SU-DHL-6 (cell line): Measurements from ENCODE around the gene AATF.

Experiments used
- H2AFZ ChIP-seq: fragments of 200-600 bp; sonication (generic); 2 replicates; pipeline ENCODE4 v1.6.1; 2014; ENCODE audit warnings: low read depth, mild to moderate bottlenecking, moderate library complexity, mixed read lengths, antibody characterized with exemption, low read length; ENCODE audit not compliant: severe bottlenecking
- H3F3A ChIP-seq: fragments of 200-600 bp; shearing (Covaris generic); 2 replicates; pipeline ENCODE4 v1.6.0; 2016; ENCODE audit warnings: antibody characterized with exemption, mild to moderate bottlenecking; ENCODE audit not compliant: insufficient read depth
- H3K27ac ChIP-seq: fragments of 200-600 bp; sonication (generic); 2 replicates; pipeline ENCODE4 v1.5.1; 2016; ENCODE audit warnings: low read depth, mild to moderate bottlenecking, low read length, moderate library complexity, mixed read lengths
- H3K27me3 ChIP-seq: fragments of 200-600 bp; sonication (generic), shearing (Covaris generic); 2 replicates; pipeline ENCODE4 v1.6.0; 2014; ENCODE audit warnings: mild to moderate bottlenecking, low read length
- H3K36me3 ChIP-seq: fragments of 200-600 bp; sonication (generic); 2 replicates; pipeline ENCODE4 v1.6.1; 2014; ENCODE audit warnings: mild to moderate bottlenecking, low read length, mixed read lengths
- H3K4me2 ChIP-seq: fragments of 300-600, 200-600 bp; shearing (Covaris generic), sonication (generic); 2 replicates; pipeline ENCODE4 v1.6.0; 2014; ENCODE audit warnings: low read length, low read depth, mild to moderate bottlenecking; ENCODE audit not compliant: poor library complexity, severe bottlenecking
- H3K4me3 ChIP-seq: fragments of 200-600 bp; sonication (generic); 2 replicates; pipeline ENCODE4 v1.5.1; 2014; ENCODE audit warnings: antibody characterized with exemption, low read length, mild to moderate bottlenecking, mixed read lengths; ENCODE audit not compliant: insufficient read depth, poor library complexity, severe bottlenecking
- H3K79me2 ChIP-seq: fragments of 200-600 bp; sonication (generic); 2 replicates; pipeline ENCODE4 v1.6.1; 2014; ENCODE audit warnings: mild to moderate bottlenecking, low read length, moderate library complexity; ENCODE audit not compliant: insufficient read depth
- H3K9ac ChIP-seq: fragments of 200-600 bp; sonication (generic); 2 replicates; pipeline ENCODE4 v1.7.0; 2014; ENCODE audit warnings: mild to moderate bottlenecking, low read length
- H3K9me2 ChIP-seq: fragments of 200-600 bp; sonication (generic); replicated peaks from 2 replicates; pipeline ENCODE4 v1.6.1; 2014; ENCODE audit warnings: low read length; ENCODE audit not compliant: insufficient read depth
- H3K9me3 ChIP-seq: fragments of 200-600 bp; sonication (generic); 2 replicates; pipeline ENCODE4 v1.6.1; 2014; ENCODE audit warnings: low read length, mixed read lengths; ENCODE audit not compliant: insufficient read depth
- H4K20me1 ChIP-seq: fragments of 200-600 bp; sonication (generic); 2 replicates; pipeline ENCODE4 v1.6.1; 2014; ENCODE audit warnings: low read depth, mild to moderate bottlenecking, antibody characterized with exemption, low read length, moderate library complexity, mixed read lengths
- EZH2phosphoT487 ChIP-seq: fragments of 200-600 bp; sonication (generic), shearing (Covaris generic); conservative IDR thresholded peaks from 2 replicates; pipeline ENCODE4 v1.6.1; 2018; ENCODE audit warnings: mild to moderate bottlenecking, antibody characterized with exemption, low read length, moderate library complexity, mixed read lengths
- TF ChIP-seq, protein P1 (sequence below): fragments of 200-600 bp; sonication (generic); IDR thresholded peaks from one replicate; pipeline ENCODE4 v1.5.1; 2017; ENCODE audit warnings: antibody characterized with exemption, mild to moderate bottlenecking, low read length, moderate library complexity; ENCODE audit not compliant: insufficient read depth, poor library complexity, severe bottlenecking

The AATF gene

DNA sequence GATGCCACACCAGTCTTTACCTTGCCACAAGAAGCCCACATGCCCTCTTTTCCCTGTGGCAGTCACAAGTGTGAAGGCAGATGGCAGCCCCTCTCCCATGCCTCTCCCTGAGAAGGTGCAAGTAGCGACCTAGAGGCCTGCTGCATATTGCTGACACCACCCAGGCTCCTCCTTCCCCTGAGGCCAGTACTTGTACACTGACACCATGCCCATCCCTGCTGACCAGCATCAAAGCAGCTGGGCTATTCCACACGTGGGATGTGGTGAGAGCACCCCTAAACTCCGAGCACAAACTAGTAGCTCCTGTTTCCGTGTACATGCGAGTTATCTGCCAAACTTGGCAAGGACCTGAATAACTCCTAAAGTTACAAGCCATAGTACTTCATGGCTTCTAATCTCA, 149.4 kb downstream of the AATF start:
- H3K79me2 ChIP-seq, result no peaks in the 10 kb centered on the region
- H3K9me3 ChIP-seq, result no peaks in the 10 kb centered on the region
- H3K4me3 ChIP-seq, result no peak overlapping the region
- H4K20me1 ChIP-seq, result no peaks in the 10 kb centered on the region
- no peak for TF ChIP-seq EZH2phosphoT487
- no peak overlapping the region for H3K4me2 ChIP-seq
- no peaks in the 10 kb centered on the region for H3K27me3 ChIP-seq
- H3K36me3 ChIP-seq, result peaks cover 7% of the 10 kb centered on the region; the same call in 1 of the 2 replicates
- H3K27ac ChIP-seq, result no peak overlapping the region
- no peaks in the 10 kb centered on the region for H3F3A ChIP-seq
- H2AFZ ChIP-seq, result no peak overlapping the region
- no peak overlapping the region for H3K9ac ChIP-seq
- H3K9me2 ChIP-seq, result no peaks in the 10 kb centered on the region

DNA sequence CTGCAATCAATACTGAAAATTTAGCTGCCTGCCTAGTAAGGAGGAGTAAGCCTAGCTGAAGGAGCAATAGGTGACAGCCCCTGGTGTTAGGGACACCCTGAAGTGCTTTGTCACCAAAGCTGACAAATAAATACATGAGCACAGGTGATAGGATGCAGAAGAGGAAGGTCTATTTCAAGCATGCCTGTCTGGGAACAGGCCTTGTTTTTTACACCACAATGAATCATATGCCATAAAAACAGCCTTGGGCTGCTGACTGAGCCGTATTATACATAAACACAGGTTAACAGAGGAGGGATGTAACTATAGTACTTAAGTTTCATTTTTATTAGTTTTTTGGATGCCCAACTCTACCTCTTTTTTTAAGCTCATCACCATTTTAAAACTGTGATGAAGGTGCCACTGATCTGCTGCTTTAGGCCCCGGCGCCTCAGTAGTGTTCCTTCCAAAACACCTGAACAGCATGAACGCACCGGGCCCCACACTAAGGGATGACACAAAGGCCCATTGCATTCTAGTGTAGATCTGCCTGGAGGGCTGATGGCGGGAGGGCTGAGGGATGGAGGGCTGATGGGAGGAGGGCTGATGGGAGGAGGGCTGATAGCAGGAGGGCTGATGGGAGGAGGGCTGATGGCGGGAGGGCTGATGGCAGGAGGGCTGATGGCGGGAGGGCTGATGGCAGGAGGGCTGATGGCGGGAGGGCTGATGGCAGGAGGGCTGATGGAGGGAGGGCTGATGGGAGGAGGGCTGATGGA, 150.3 kb downstream of the AATF start:
- peaks cover 7% of the 10 kb centered on the region; the same call in 1 of the 2 replicates for H3K36me3 ChIP-seq

DNA sequence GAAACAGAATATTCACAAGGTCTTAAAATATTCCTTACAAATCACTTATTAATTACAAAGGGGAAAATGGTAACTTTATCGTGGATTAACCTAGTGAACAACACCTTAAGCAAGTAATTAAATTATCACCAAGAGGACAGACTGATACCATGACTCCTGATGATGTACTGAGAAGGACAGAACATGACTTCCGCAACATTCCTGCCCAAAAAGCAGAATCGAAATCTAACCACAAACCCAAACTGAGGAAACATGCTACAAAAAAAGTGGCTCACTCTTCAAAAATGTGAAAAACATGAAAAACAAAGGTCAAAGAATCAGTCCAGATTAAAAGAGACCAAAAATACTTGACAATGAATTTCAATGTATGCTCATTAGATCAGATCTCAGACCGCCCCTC, 151.5 kb downstream of the AATF start:
- Histone ChIP-seq H3K9ac (no peak overlapping the region), H3K4me3 (no peak overlapping the region), H3K79me2 (no peaks in the 10 kb centered on the region), H3K9me2 (no peaks in the 10 kb centered on the region), H3F3A (no peaks in the 10 kb centered on the region), H4K20me1 (no peaks in the 10 kb centered on the region), H3K36me3 (peaks cover 7% of the 10 kb centered on the region; the same call in 1 of the 2 replicates), H3K4me2 (no peak overlapping the region), H3K27me3 (no peaks in the 10 kb centered on the region), H3K9me3 (no peaks in the 10 kb centered on the region), H2AFZ (no peak overlapping the region), H3K27ac (no peak overlapping the region)
- TF ChIP-seq EZH2phosphoT487, result no peak
- TF ChIP-seq, protein P1, sequence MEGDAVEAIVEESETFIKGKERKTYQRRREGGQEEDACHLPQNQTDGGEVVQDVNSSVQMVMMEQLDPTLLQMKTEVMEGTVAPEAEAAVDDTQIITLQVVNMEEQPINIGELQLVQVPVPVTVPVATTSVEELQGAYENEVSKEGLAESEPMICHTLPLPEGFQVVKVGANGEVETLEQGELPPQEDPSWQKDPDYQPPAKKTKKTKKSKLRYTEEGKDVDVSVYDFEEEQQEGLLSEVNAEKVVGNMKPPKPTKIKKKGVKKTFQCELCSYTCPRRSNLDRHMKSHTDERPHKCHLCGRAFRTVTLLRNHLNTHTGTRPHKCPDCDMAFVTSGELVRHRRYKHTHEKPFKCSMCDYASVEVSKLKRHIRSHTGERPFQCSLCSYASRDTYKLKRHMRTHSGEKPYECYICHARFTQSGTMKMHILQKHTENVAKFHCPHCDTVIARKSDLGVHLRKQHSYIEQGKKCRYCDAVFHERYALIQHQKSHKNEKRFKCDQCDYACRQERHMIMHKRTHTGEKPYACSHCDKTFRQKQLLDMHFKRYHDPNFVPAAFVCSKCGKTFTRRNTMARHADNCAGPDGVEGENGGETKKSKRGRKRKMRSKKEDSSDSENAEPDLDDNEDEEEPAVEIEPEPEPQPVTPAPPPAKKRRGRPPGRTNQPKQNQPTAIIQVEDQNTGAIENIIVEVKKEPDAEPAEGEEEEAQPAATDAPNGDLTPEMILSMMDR, result no peak

More for the DNA sequence above, 150.3 kb downstream of the AATF start:
- no peak overlapping the region for H3K9ac ChIP-seq
- H3K4me3 ChIP-seq, result no peak overlapping the region
- no peaks in the 10 kb centered on the region for H4K20me1 ChIP-seq
- no peak overlapping the region for H3K4me2 ChIP-seq
- no peaks in the 10 kb centered on the region for H3K9me2 ChIP-seq
- no peaks in the 10 kb centered on the region for H3F3A ChIP-seq
- TF ChIP-seq, protein P1, result no peak
- TF ChIP-seq EZH2phosphoT487, result no peak
- no peak overlapping the region for H3K27ac ChIP-seq
- H3K79me2 ChIP-seq, result no peaks in the 10 kb centered on the region
- no peak overlapping the region for H2AFZ ChIP-seq
- H3K9me3 ChIP-seq, result no peaks in the 10 kb centered on the region
- no peaks in the 10 kb centered on the region for H3K27me3 ChIP-seq

DNA sequence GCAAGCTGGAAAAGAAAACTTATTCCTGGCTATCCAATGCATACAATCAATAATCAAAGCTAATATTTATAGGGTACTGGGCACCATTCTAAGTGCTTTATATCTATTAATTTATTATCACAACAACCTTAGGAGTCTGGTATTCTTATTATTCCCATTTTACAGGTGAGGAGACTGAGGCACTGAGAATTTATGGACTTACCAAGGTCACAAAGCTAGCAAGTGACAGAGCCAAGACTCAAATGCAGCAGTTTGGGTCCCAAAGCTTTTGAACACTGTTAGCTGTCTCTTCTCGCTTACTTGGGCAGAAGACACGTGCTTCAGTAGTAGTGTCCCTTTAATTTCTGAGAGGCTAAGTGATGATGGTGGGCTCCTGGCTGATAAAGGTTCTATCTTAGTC, 152.6 kb downstream of the AATF start:
- H3K27me3 ChIP-seq, result no peaks in the 10 kb centered on the region
- no peak overlapping the region for H3K4me2 ChIP-seq
- H3K9me3 ChIP-seq, result no peaks in the 10 kb centered on the region
- H3F3A ChIP-seq, result no peaks in the 10 kb centered on the region
- H4K20me1 ChIP-seq, result no peaks in the 10 kb centered on the region
- no peak overlapping the region for H2AFZ ChIP-seq
- no peak for TF ChIP-seq EZH2phosphoT487
- TF ChIP-seq, protein P1, result no peak
- H3K9ac ChIP-seq, result no peak overlapping the region
- H3K4me3 ChIP-seq, result no peak overlapping the region
- no peaks in the 10 kb centered on the region for H3K9me2 ChIP-seq
- no peaks in the 10 kb centered on the region for H3K79me2 ChIP-seq
- peaks cover 3% of the 10 kb centered on the region; the same call in 1 of the 2 replicates for H3K36me3 ChIP-seq
- H3K27ac ChIP-seq, result no peak overlapping the region
